ENCODE data around the gene IMPA2. TPM values are rescaled to one million over a fixed set of nuclear protein-coding genes. Genes with fewer than 3 reads are reported as not detected.

The IMPA2 gene
- total RNA-seq, 1 donor from 2014 or later = 10.9 TPM

DNA sequence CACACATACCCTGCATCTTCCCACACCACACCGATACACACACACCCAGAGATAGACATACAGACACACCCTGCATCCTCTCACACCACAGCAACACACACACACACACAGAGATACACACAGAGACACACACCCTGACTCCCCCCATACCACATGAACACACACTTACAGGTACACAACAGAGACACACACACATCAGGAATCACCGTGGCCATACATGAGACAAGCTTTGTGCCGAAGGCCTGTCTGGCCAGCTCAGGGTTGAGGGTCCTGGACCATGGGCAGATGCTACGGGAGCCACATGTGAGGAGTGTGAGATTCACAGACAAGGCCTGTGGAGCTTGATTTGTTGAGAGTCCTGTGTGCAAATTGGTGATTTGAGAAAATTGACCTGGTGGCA is 15.6 kb downstream of the IMPA2 start:
- Mint-ChIP-seq H3K4me3 (ENCODE audit: unreplicated experiment) (no peak overlapping the region), H3K36me3 (ENCODE audit: low read depth) (peaks cover 4% of the 10 kb centered on the region), H3K4me1 (ENCODE audit: low read depth) (peaks cover 22% of the 10 kb centered on the region), H3K27ac (ENCODE audit: unreplicated experiment) (no peak overlapping the region), H3K9me3 (ENCODE audit: low read depth) (no peaks in the 10 kb centered on the region), H3K27me3 (ENCODE audit: low read depth) (no peaks in the 10 kb centered on the region)
- TF ChIP-seq, protein P1, sequence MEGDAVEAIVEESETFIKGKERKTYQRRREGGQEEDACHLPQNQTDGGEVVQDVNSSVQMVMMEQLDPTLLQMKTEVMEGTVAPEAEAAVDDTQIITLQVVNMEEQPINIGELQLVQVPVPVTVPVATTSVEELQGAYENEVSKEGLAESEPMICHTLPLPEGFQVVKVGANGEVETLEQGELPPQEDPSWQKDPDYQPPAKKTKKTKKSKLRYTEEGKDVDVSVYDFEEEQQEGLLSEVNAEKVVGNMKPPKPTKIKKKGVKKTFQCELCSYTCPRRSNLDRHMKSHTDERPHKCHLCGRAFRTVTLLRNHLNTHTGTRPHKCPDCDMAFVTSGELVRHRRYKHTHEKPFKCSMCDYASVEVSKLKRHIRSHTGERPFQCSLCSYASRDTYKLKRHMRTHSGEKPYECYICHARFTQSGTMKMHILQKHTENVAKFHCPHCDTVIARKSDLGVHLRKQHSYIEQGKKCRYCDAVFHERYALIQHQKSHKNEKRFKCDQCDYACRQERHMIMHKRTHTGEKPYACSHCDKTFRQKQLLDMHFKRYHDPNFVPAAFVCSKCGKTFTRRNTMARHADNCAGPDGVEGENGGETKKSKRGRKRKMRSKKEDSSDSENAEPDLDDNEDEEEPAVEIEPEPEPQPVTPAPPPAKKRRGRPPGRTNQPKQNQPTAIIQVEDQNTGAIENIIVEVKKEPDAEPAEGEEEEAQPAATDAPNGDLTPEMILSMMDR (IDR thresholded peaks at IDR 0.05) = no peak
- no peak for DNase-seq (ENCODE audit: low spot score)

DNA sequence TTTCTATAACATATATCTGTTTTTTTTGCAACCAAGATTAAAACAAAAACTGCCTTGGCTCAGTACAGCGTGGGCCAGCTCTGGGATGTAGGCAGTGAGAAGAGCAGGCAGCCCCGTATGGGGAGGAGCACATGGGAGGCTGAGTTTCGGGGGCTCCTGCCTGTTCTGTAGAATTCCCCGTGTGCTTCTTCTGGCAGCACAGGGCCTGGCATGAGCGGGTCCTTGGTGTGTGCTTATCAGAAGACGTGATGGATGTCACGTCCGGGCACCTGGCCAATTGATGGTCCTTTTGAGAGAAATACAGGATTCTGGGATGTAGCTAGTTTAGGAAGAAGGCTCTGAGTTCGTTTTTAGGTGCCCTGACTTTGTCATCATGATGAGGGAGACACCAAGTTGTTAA is 16.2 kb downstream of the IMPA2 start:
- TF ChIP-seq, protein P1 (IDR thresholded peaks at IDR 0.05) = no peak
- Mint-ChIP-seq H3K4me3 (ENCODE audit: unreplicated experiment) (no peak overlapping the region), H3K27ac (ENCODE audit: unreplicated experiment) (no peak overlapping the region), H3K36me3 (ENCODE audit: low read depth) (peaks cover 4% of the 10 kb centered on the region), H3K27me3 (ENCODE audit: low read depth) (no peaks in the 10 kb centered on the region), H3K9me3 (ENCODE audit: low read depth) (no peaks in the 10 kb centered on the region), H3K4me1 (ENCODE audit: low read depth) (peaks cover 22% of the 10 kb centered on the region)
- DNase-seq (ENCODE audit: low spot score) = no peak

DNA sequence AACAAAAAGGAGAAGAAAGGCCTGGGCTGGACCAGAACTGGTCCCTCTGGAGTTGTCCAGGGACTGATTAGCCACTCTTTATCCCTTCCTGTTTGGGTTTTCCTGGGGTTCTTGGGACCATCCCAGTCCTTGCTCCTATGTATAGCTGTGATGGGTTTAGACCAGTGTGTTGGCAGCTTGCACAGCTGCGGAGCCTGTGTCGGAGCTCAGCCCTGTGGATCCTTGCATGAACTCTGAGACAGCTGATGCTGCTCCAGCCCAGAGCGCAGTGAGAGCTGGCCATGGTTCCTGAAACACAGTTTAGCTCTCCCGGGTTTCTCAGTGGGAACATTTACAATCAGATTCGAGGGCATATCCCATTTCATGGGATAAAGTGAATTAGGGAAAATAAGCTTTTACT is 16.9 kb downstream of the IMPA2 start:
- H3K36me3 Mint-ChIP-seq (ENCODE audit: low read depth) = peaks cover 4% of the 10 kb centered on the region
- TF ChIP-seq, protein P1 (IDR thresholded peaks at IDR 0.05) = no peak
- H3K4me1 Mint-ChIP-seq (ENCODE audit: low read depth) = peaks cover 22% of the 10 kb centered on the region
- no peaks in the 10 kb centered on the region for H3K27me3 Mint-ChIP-seq (ENCODE audit: low read depth)
- H3K27ac Mint-ChIP-seq (ENCODE audit: unreplicated experiment) = no peak overlapping the region
- H3K4me3 Mint-ChIP-seq (ENCODE audit: unreplicated experiment) = no peak overlapping the region
- DNase-seq (ENCODE audit: low spot score) = no peak
- no peaks in the 10 kb centered on the region for H3K9me3 Mint-ChIP-seq (ENCODE audit: low read depth)

DNA sequence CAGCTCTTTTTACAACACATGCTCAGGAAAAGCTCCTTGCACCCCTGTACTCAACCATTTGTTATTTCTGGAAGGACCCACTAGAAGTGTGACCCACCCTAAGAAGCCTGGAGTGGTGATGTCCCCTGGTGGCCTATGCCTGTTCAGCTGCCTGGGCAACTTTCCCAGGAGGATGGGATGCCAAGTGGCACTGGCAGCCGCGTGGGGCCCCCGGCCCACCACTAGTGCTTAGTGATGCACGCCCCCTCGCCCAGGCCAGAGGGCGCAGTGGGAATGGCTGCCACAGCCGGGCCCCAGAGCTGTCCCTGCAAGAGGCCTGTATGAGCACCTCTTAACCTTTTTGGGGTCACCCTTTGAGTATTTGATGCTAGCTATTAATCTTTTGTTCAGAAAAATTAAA is 18.1 kb downstream of the IMPA2 start:
- no peak overlapping the region for H3K4me3 Mint-ChIP-seq (ENCODE audit: unreplicated experiment)

DNA sequence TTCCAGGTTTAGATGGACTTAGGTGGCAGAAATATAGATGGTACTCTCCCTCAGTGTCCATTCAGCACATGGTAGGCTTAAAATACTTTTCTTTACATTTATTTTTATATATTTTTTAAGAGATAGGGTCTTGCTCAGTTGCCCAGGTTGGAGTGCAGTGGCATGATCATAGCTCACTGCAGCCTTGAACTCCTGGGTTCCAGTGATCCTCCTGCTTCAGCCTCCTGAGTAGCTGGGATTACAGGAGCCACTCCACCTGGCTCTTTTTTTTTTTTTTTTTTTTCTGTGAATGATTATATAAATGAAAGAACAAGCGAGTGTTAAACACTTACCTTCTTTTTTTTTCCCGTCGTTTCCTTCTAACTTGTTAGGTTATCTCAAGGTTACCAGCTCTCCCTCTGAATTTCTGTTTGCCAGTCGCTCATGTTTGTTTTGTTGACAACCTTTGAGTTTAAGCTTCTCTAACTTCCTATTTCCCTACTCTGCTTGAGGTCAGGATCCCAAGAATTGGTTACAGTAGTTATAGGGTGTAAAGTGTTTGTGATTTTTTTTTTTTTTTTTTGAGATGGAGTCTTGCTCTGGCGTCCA is 18.9 kb downstream of the IMPA2 start:
- no peak overlapping the region for H3K27ac Mint-ChIP-seq (ENCODE audit: unreplicated experiment)
- H3K9me3 Mint-ChIP-seq (ENCODE audit: low read depth) = no peaks in the 10 kb centered on the region

More for the DNA sequence above, 18.1 kb downstream of the IMPA2 start:
- no peaks in the 10 kb centered on the region for H3K9me3 Mint-ChIP-seq (ENCODE audit: low read depth)
- TF ChIP-seq, protein P1 (IDR thresholded peaks at IDR 0.05) = no peak
- DNase-seq (ENCODE audit: low spot score) = no peak
- H3K27me3 Mint-ChIP-seq (ENCODE audit: low read depth) = no peaks in the 10 kb centered on the region
- H3K27ac Mint-ChIP-seq (ENCODE audit: unreplicated experiment) = no peak overlapping the region
- H3K4me1 Mint-ChIP-seq (ENCODE audit: low read depth) = peaks cover 20% of the 10 kb centered on the region
- H3K36me3 Mint-ChIP-seq (ENCODE audit: low read depth) = peaks cover 4% of the 10 kb centered on the region

More for the DNA sequence above, 18.9 kb downstream of the IMPA2 start:
- Mint-ChIP-seq H3K4me1 (ENCODE audit: low read depth) (peaks cover 15% of the 10 kb centered on the region), H3K27me3 (ENCODE audit: low read depth) (no peaks in the 10 kb centered on the region), H3K36me3 (ENCODE audit: low read depth) (peaks cover 4% of the 10 kb centered on the region), H3K4me3 (ENCODE audit: unreplicated experiment) (no peak overlapping the region)
- TF ChIP-seq, protein P1 (IDR thresholded peaks at IDR 0.05) = no peak
- DNase-seq (ENCODE audit: low spot score) = no peak

All from chondrocyte (in vitro differentiated cells).